GM12864 (cell line): ENCODE data around the gene STXBP2.

Experiments used
- DNase-seq: peaks from one replicate; pipeline ENCODE4 v3.0.0-alpha.2; 2011; ENCODE audit warnings: low read depth
- H3K4me3 ChIP-seq: 2 replicates; pipeline ENCODE4 v1.5.1; 2011; ENCODE audit warnings: mild to moderate bottlenecking, low read depth, low read length, control low read depth
- CTCF ChIP-seq: IDR thresholded peaks from 2 replicates; pipeline ENCODE4 v1.5.1; 2011; ENCODE audit warnings: low read depth, mild to moderate bottlenecking, moderate library complexity, low read length, control low read depth, inconsistent platforms; ENCODE audit errors: missing control alignments

The STXBP2 gene

GRCh38 chr19:7657131-7657751 lies 20.3 kb downstream of the STXBP2 start:
- no peak for DNase-seq
- no peak overlapping the region for H3K4me3 ChIP-seq

GRCh38 chr19:7658219-7658686 lies 21.3 kb downstream of the STXBP2 start:
- DNase-seq: peak; percentile 89
- TF ChIP-seq CTCF: no peak
- H3K4me3 ChIP-seq: peak overlapping the region; percentile 53

More at GRCh38 chr19:7657131-7657751, 20.3 kb downstream of the STXBP2 start:
- no peak for TF ChIP-seq CTCF

GRCh38 chr19:7661744-7662538 lies 25.0 kb downstream of the STXBP2 start:
- no peak overlapping the region for H3K4me3 ChIP-seq
- no peak for TF ChIP-seq CTCF
- DNase-seq: no peak

- no peak for TF ChIP-seq CTCF
- H3K4me3 ChIP-seq: no peak overlapping the region
Observed at GRCh38 chr19:7662657-7663056, 25.7 kb downstream of the STXBP2 start.

GRCh38 chr19:7663706-7664105 lies 26.8 kb downstream of the STXBP2 start:
- no peak overlapping the region for H3K4me3 ChIP-seq
- no peak for TF ChIP-seq CTCF
- DNase-seq: no peak

More at GRCh38 chr19:7662657-7663056, 25.7 kb downstream of the STXBP2 start:
- no peak for DNase-seq

GRCh38 chr19:7665076-7665475 lies 28.2 kb downstream of the STXBP2 start:
- no peak for TF ChIP-seq CTCF
- no peak overlapping the region for H3K4me3 ChIP-seq
- DNase-seq: no peak
